Neural cell (in vitro differentiated cells): Measurements from ENCODE around the gene FAM200B.

Source experiments
- CTCF ChIP-seq: fragments of 450-650 bp; IDR thresholded peaks from 2 replicates; pipeline ENCODE4 v1.5.1; 2014; ENCODE audit warnings: antibody characterized with exemption, mild to moderate bottlenecking, moderate library complexity; ENCODE audit not compliant: poor library complexity, severe bottlenecking
- RAD21 ChIP-seq: fragments of 450-650 bp; conservative IDR thresholded peaks from 2 replicates; pipeline ENCODE4 v1.6.1; 2014; ENCODE audit warnings: antibody characterized with exemption, mild to moderate bottlenecking, moderate library complexity

- TF ChIP-seq RAD21, result no peak
- no peak for TF ChIP-seq CTCF
Measured at GRCh38 chr4:15676899-15677298, 4.7 kb upstream of the FAM200B start.
